ENCODE measurements around the gene CELA2A.
"Not testable (repeated sequence)": the region's sequence is repeated elsewhere in the genome, so short reads cannot be mapped to it uniquely, and the experiment has no call there.

Gene CELA2A

GRCh38 chr1:15471067-15471466 is 14.5 kb downstream of the CELA2A start:
- not testable (repeated sequence) for DNase-seq

- DNase-seq, result not testable (repeated sequence)
These were observed 15.2 kb downstream of the CELA2A start for GRCh38 chr1:15471723-15472122.

GRCh38 chr1:15472587-15472986 is 16.1 kb downstream of the CELA2A start:
- no peak for DNase-seq

- no peak for DNase-seq
These were observed 19.3 kb downstream of the CELA2A start, which contains the start of gene CELA2B for GRCh38 chr1:15475752-15476314. CELA2B (plus strand) TSS chr1:15476104; CDS start chr1:15476126, 22 bp downstream.

GRCh38 chr1:15476927-15477326 is 20.4 kb downstream of the CELA2A start:
- no peak for DNase-seq

GRCh38 chr1:15477646-15478212 is 21.2 kb downstream of the CELA2A start:
- DNase-seq, result no peak

- DNase-seq, result no peak
These were observed 23.3 kb downstream of the CELA2A start for GRCh38 chr1:15479654-15480347.

- not testable (repeated sequence) for DNase-seq
These were observed 25.9 kb downstream of the CELA2A start for GRCh38 chr1:15482455-15482854.

GRCh38 chr1:15482983-15483543 is 26.5 kb downstream of the CELA2A start:
- DNase-seq, result not testable (repeated sequence)

GRCh38 chr1:15483971-15484370 is 27.4 kb downstream of the CELA2A start:
- DNase-seq, result no peak

- not testable (repeated sequence) for DNase-seq
These were observed 27.9 kb downstream of the CELA2A start for GRCh38 chr1:15484443-15484842.

GRCh38 chr1:15485636-15486035 is 29.1 kb downstream of the CELA2A start:
- no peak for DNase-seq

- DNase-seq, result not testable (repeated sequence)
These were observed 30.5 kb downstream of the CELA2A start for GRCh38 chr1:15486844-15487610.

- DNase-seq, result no peak
These were observed 31.8 kb downstream of the CELA2A start for GRCh38 chr1:15488371-15488770.

- no peak for DNase-seq
These were observed 32.7 kb downstream of the CELA2A start for GRCh38 chr1:15489052-15489736.

GRCh38 chr1:15491010-15491409 is 34.5 kb downstream of the CELA2A start:
- not testable (repeated sequence) for DNase-seq

- no peak for DNase-seq
These were observed 36.1 kb downstream of the CELA2A start for GRCh38 chr1:15492596-15492995.

- DNase-seq, result no peak
These were observed 37.4 kb downstream of the CELA2A start for GRCh38 chr1:15493869-15494390.

- DNase-seq, result no peak
These were observed 43.9 kb downstream of the CELA2A start for GRCh38 chr1:15500184-15501178.

- DNase-seq, result peak; percentile 40 to 82
These were observed 44.9 kb downstream of the CELA2A start for GRCh38 chr1:15501208-15502032.
